LoVo (cell line): ENCODE data around the gene CISD2.
A peak's percentile ranks its signal among the peaks of the same experiment; 100 is the strongest.
"Not testable (repeated sequence)": the region's sequence is repeated elsewhere in the genome, so short reads cannot be mapped to it uniquely, and the experiment has no call there.

Experiments used
- DNase-seq: peaks from one replicate; pipeline ENCODE4 v3.0.0-alpha.2; 2016; ENCODE audit warnings: low spot score

CISD2 gene

GRCh38 chr4:102868781-102869568 lies at the start of gene CISD2:
TSS of gene CISD2 (plus strand) at chr4:102868992. CDS start at chr4:102869085, 93 bp downstream.
- DNase-seq = peak; percentile 91

- DNase-seq = not testable (repeated sequence)
Measured at GRCh38 chr4:102819100-102819499, 49.7 kb upstream of the CISD2 start.

- DNase-seq = no peak
Measured at GRCh38 chr4:102819588-102820365, 49.0 kb upstream of the CISD2 start.

- no peak for DNase-seq
Measured at GRCh38 chr4:102823464-102823863, 45.3 kb upstream of the CISD2 start.

GRCh38 chr4:102823897-102824296 lies 44.9 kb upstream of the CISD2 start:
- no peak for DNase-seq

- no peak for DNase-seq
Measured at GRCh38 chr4:102824398-102824797, 44.4 kb upstream of the CISD2 start.

- DNase-seq = peak; percentile 44
Measured at GRCh38 chr4:102825261-102826091, 43.3 kb upstream of the CISD2 start.

- no peak for DNase-seq
Measured at GRCh38 chr4:102826105-102826889, 42.5 kb upstream of the CISD2 start.

GRCh38 chr4:102826890-102827673 lies 41.7 kb upstream of the CISD2 start, which contains the start of gene UBE2D3:
TSS of gene UBE2D3 (minus strand) at chr4:102827551. CDS start at chr4:102826508, 1,043 bp downstream.
- peak; percentile 90 for DNase-seq

GRCh38 chr4:102827674-102828496 lies 40.9 kb upstream of the CISD2 start:
- DNase-seq = peak; percentile 98

GRCh38 chr4:102828497-102828808 lies 40.3 kb upstream of the CISD2 start:
- DNase-seq = no peak

- DNase-seq = no peak
Measured at GRCh38 chr4:102829803-102830202, 39.0 kb upstream of the CISD2 start.

- no peak for DNase-seq
Measured at GRCh38 chr4:102832105-102832504, 36.7 kb upstream of the CISD2 start.

- DNase-seq = no peak
Measured at GRCh38 chr4:102832667-102833066, 36.1 kb upstream of the CISD2 start.

- DNase-seq = no peak
Measured at GRCh38 chr4:102836596-102836995, 32.2 kb upstream of the CISD2 start.

GRCh38 chr4:102842367-102842766 lies 26.4 kb upstream of the CISD2 start:
- DNase-seq = no peak

GRCh38 chr4:102843273-102843672 lies 25.5 kb upstream of the CISD2 start:
- DNase-seq = no peak

GRCh38 chr4:102843938-102844337 lies 24.9 kb upstream of the CISD2 start:
- no peak for DNase-seq

- no peak for DNase-seq
Measured at GRCh38 chr4:102847687-102848086, 21.1 kb upstream of the CISD2 start.

- no peak for DNase-seq
Measured at GRCh38 chr4:102849579-102850104, 19.1 kb upstream of the CISD2 start.
